Lung (tissue), 12 donors: ENCODE measurements around the gene EPS8L1. TPM values are rescaled to one million over a fixed set of nuclear protein-coding genes. Genes with fewer than 3 reads are reported as not detected.

Experiments
- ATAC-seq: fragments of 200-7000 bp; cut with Tn5 transposase; one replicate; pipeline ENCODE4 v1.9.1; 2020; ENCODE audit warnings: moderate number of reproducible peaks; ENCODE audit not compliant: insufficient read depth, low FRiP score
- DNase-seq, 3 donors: peaks; one replicate each; pipeline ENCODE4 v3.0.0-alpha.2; 2013 to 2017
- H3K27ac ChIP-seq, 2 donors: one replicate each; pipeline ENCODE4 v1.5.1; 2013; ENCODE audit warnings: mild to moderate bottlenecking in 2 of 2, moderate library complexity in 2 of 2, control low read depth in 1 of 2, inconsistent platforms in 1 of 2, low read depth in 1 of 2, low read length in 1 of 2
- H3K27me3 ChIP-seq, 3 donors: one replicate each; pipeline ENCODE4 v1.5.1; 2013; ENCODE audit warnings: low read length in 2 of 3; ENCODE audit not compliant: control insufficient read depth in 3 of 3, insufficient read depth in 3 of 3
- H3K36me3 ChIP-seq, 4 donors: one replicate each; pipeline ENCODE4 v1.5.1; 2013; ENCODE audit warnings: low read length in 4 of 4, mild to moderate bottlenecking in 1 of 4, moderate library complexity in 1 of 4; ENCODE audit not compliant: control insufficient read depth in 4 of 4, insufficient read depth in 4 of 4
- H3K4me1 ChIP-seq, 5 donors: one replicate each; pipeline ENCODE4 v1.5.1; 2013; ENCODE audit warnings: low read length in 5 of 5, mild to moderate bottlenecking in 2 of 5, moderate library complexity in 1 of 5; ENCODE audit not compliant: control insufficient read depth in 5 of 5, insufficient read depth in 5 of 5
- H3K4me3 ChIP-seq: one replicate; pipeline ENCODE4 v1.5.1; 2013; ENCODE audit warnings: mild to moderate bottlenecking, control low read depth, moderate library complexity
- H3K9ac ChIP-seq, 2 donors: one replicate each; pipeline ENCODE4 v1.5.1; 2013; ENCODE audit warnings: low read length in 2 of 2, control low read depth in 1 of 2; ENCODE audit not compliant: insufficient read depth in 1 of 2
- H3K9me3 ChIP-seq, 4 donors: one replicate each; pipeline ENCODE4 v1.5.1; 2013; ENCODE audit warnings: low read length in 3 of 4, mild to moderate bottlenecking in 1 of 4, moderate library complexity in 1 of 4; ENCODE audit not compliant: control insufficient read depth in 4 of 4, insufficient read depth in 3 of 4
- CTCF ChIP-seq: IDR thresholded peaks from 2 replicates; pipeline ENCODE4 v1.5.1; 2012; ENCODE audit warnings: mild to moderate bottlenecking; ENCODE audit errors: control extremely low read depth, extremely low read depth
- WGBS, 2 donors: extraction: QIAGEN DNeasy Blood & Tissue Kit; methylation state at CpG; one replicate each; pipeline ENCODE4 v1.1.7; 2013; 5-methylcytosine and 5-hydroxymethylcytosine counted together
- polyA plus RNA-seq, 2 donors: library from polyadenylated mRNA; stranded (reverse); fragments of 200-250 nt; gene quantifications; one replicate each; pipeline ENCODE4 v1.2.1, GENCODE V29; 2013
- total RNA-seq, 2 donors: library from RNA; depleted of rRNA in 1 of 2; stranded (reverse); fragments of >200 nt in 1 of 2; gene quantifications; one replicate each; pipeline ENCODE4 v1.2.1, GENCODE V29; 2014 to 2021
- donor health status: control.
- donor health status: control.
- donor health status: Bipolar disorder and iron deficiency.
- donor health status: healthy.
- donor health status: DM: yes; HTN: yes; CAD: no.

The EPS8L1 gene
- total and polyA plus RNA-seq, 4 donors = 19.5 to 61.8 (median 36.8) TPM

GRCh38 chr19:55131421-55131820, 55.8 kb downstream of the EPS8L1 start:
- WGBS, 2 donors = 79 to 82% methylated on average over 16 of the region's 16 CpGs
- DNase-seq = no peak

GRCh38 chr19:55132453-55133129, 56.9 kb downstream of the EPS8L1 start:
- H3K36me3 ChIP-seq = no peaks in the 10 kb centered on the region
- no peak overlapping the region for H3K4me3 ChIP-seq
- no peak overlapping the region for H3K9ac ChIP-seq
- no peak overlapping the region for H3K27ac ChIP-seq
- H3K27me3 ChIP-seq = peaks cover 0 to 6% (median 3%) of the 10 kb centered on the region in 3 donors
- no peak for TF ChIP-seq CTCF
- ATAC-seq (no peak), DNase-seq (no peak)
- 43 to 45% methylated on average over 14 of the region's 14 CpGs for WGBS, 2 donors
- no peaks in the 10 kb centered on the region for H3K9me3 ChIP-seq
- peaks cover 0 to 2% (median 0%) of the 10 kb centered on the region in 5 donors for H3K4me1 ChIP-seq

More at GRCh38 chr19:55131421-55131820, 55.8 kb downstream of the EPS8L1 start:
- no peak for ATAC-seq
- H3K27ac ChIP-seq = no peak overlapping the region
- H3K4me1 ChIP-seq = peaks cover 0 to 2% (median 0%) of the 10 kb centered on the region in 5 donors
- no peak overlapping the region for H3K4me3 ChIP-seq
- peaks cover 0 to 6% (median 3%) of the 10 kb centered on the region in 3 donors for H3K27me3 ChIP-seq
- H3K9ac ChIP-seq = no peak overlapping the region
- no peaks in the 10 kb centered on the region for H3K36me3 ChIP-seq
- TF ChIP-seq CTCF = no peak
- no peaks in the 10 kb centered on the region for H3K9me3 ChIP-seq

- TF ChIP-seq CTCF = no peak
- peak in 1 of 3 donors; percentile 27 for DNase-seq
- ATAC-seq = no peak
- Histone ChIP-seq H3K9ac (no peak overlapping the region), H3K4me3 (no peak overlapping the region), H3K4me1 (peaks cover 0 to 2% (median 0%) of the 10 kb centered on the region in 5 donors), H3K27me3 (peaks cover 0 to 6% (median 3%) of the 10 kb centered on the region in 3 donors), H3K27ac (no peak overlapping the region), H3K36me3 (no peaks in the 10 kb centered on the region), H3K9me3 (no peaks in the 10 kb centered on the region)
- 56 to 73% methylated on average over 25 of the region's 25 CpGs for WGBS, 2 donors
These were observed 58.2 kb downstream of the EPS8L1 start for GRCh38 chr19:55133639-55134444.
